Measurements from ENCODE around the gene SMC6. TPM values are rescaled to one million over a fixed set of nuclear protein-coding genes. Genes with fewer than 3 reads are reported as not detected.

SMC6 gene
- total RNA-seq, 2 experiments from 2014 or later, result 19.7 to 19.9 TPM

DNA sequence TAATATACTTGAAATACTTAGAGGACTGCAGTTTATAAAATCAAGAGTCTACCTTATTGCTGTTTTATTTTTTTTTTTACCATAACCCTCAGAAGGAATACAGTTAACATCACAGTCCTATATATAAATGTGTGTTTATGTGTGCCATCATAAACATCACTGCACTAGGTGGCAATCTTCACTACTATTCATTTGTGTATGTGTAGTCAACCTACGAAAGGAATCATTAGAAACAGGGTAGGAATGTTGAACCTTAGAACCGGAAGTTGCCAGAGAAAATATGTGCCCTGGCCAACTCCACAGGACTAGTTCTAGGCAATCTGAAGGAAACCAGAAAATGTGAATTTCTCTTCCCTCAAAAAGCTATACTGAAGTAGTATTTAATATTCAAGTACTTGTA lies 3.7 kb upstream of the SMC6 start:
- TF ChIP-seq, protein P1, sequence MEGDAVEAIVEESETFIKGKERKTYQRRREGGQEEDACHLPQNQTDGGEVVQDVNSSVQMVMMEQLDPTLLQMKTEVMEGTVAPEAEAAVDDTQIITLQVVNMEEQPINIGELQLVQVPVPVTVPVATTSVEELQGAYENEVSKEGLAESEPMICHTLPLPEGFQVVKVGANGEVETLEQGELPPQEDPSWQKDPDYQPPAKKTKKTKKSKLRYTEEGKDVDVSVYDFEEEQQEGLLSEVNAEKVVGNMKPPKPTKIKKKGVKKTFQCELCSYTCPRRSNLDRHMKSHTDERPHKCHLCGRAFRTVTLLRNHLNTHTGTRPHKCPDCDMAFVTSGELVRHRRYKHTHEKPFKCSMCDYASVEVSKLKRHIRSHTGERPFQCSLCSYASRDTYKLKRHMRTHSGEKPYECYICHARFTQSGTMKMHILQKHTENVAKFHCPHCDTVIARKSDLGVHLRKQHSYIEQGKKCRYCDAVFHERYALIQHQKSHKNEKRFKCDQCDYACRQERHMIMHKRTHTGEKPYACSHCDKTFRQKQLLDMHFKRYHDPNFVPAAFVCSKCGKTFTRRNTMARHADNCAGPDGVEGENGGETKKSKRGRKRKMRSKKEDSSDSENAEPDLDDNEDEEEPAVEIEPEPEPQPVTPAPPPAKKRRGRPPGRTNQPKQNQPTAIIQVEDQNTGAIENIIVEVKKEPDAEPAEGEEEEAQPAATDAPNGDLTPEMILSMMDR (IDR thresholded peaks at IDR 0.05), result no peak
- H3K36me3 Mint-ChIP-seq (ENCODE audit: low read depth), result peaks cover 10% of the 10 kb centered on the region
- no peak for DNase-seq
- H3K27ac Mint-ChIP-seq, result no peak overlapping the region
- ChIA-PET CTCF (no interaction called here), POLR2A (no interaction called here)
- H3K9me3 Mint-ChIP-seq, result no peaks in the 10 kb centered on the region
- H3K4me1 Mint-ChIP-seq (ENCODE audit: low read depth), result peaks cover 12% of the 10 kb centered on the region
- H3K27me3 Mint-ChIP-seq, result no peaks in the 10 kb centered on the region
- no peak overlapping the region for H3K4me3 Mint-ChIP-seq
- ATAC-seq, result no peak
- intact Hi-C loops (cut with micrococcal nuclease), result no loop called here

DNA sequence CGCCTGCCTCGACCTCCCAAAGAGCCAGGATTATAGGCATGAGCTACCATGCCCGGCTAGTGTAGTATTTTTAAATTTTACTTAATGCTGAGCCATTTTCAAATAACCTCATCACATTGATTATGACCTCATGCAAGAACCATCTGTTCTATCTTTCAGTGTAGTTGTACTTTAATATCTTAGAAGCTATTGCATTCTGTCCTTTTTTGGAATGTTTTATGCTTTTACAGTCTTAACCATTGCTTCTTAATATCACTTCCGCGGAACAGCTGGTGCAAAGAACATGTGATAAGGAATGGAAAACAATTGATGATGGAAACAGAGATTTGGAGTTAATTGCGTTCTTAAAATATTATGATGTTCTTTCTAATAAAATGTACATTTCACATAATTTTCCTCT lies 3.1 kb upstream of the SMC6 start:
- ChIA-PET CTCF (no interaction called here), POLR2A (no interaction called here)
- intact Hi-C loops (cut with micrococcal nuclease), result no loop called here
- no peak overlapping the region for H3K4me3 Mint-ChIP-seq
- DNase-seq, result no peak
- H3K27ac Mint-ChIP-seq, result no peak overlapping the region
- no peaks in the 10 kb centered on the region for H3K9me3 Mint-ChIP-seq
- TF ChIP-seq, protein P1 (IDR thresholded peaks at IDR 0.05), result no peak
- peaks cover 18% of the 10 kb centered on the region for H3K4me1 Mint-ChIP-seq (ENCODE audit: low read depth)
- H3K27me3 Mint-ChIP-seq, result no peaks in the 10 kb centered on the region
- peaks cover 12% of the 10 kb centered on the region for H3K36me3 Mint-ChIP-seq (ENCODE audit: low read depth)
- no peak for ATAC-seq

- Mint-ChIP-seq H3K36me3 (ENCODE audit: low read depth) (peaks cover 9% of the 10 kb centered on the region), H3K27me3 (no peaks in the 10 kb centered on the region), H3K4me1 (ENCODE audit: low read depth) (peaks cover 28% of the 10 kb centered on the region), H3K27ac (peak overlapping the region; percentile 97), H3K4me3 (peak overlapping the region; percentile 97), H3K9me3 (no peaks in the 10 kb centered on the region)
- TF ChIP-seq, protein P1 (IDR thresholded peaks at IDR 0.05), result no peak
- POLR2A ChIA-PET, result no interaction called here
- CTCF ChIA-PET, result interaction anchor here (1.1 to 1.2 kb wide), 2 partner anchors 35 to 76 kb away, joined by 3 to 4 read pairs; no protein-coding TSS in a partner anchor
- ATAC-seq (no peak), DNase-seq (no peak)
- intact Hi-C loops (cut with micrococcal nuclease), result no loop called here
These were observed 1.3 kb upstream of the SMC6 start for GRCh38 chr2:17754773-17755425.

GRCh38 chr2:17752892-17753802 lies 463 bp downstream of the SMC6 start:
- peak; percentile 48 for DNase-seq
- peak; percentile 40 for ATAC-seq
- Mint-ChIP-seq H3K4me1 (ENCODE audit: low read depth) (peaks cover 26% of the 10 kb centered on the region), H3K4me3 (peak overlapping the region; percentile 97), H3K36me3 (ENCODE audit: low read depth) (peaks cover 9% of the 10 kb centered on the region), H3K27me3 (no peaks in the 10 kb centered on the region), H3K27ac (peak overlapping the region; percentile 74), H3K9me3 (no peaks in the 10 kb centered on the region)
- CTCF ChIA-PET, result interaction anchor here (0.6 to 1.1 kb wide), 2 partner anchors 22 to 80 kb away, joined by 3 read pairs; no protein-coding TSS in a partner anchor
- POLR2A ChIA-PET, result interaction anchor here (0.6 to 0.7 kb wide), 2 partner anchors 32 to 55 kb away, joined by 3 to 4 read pairs; no protein-coding TSS in a partner anchor
- TF ChIP-seq, protein P1 (IDR thresholded peaks at IDR 0.05), result no peak
- intact Hi-C loops (cut with micrococcal nuclease), result no loop called here

DNA sequence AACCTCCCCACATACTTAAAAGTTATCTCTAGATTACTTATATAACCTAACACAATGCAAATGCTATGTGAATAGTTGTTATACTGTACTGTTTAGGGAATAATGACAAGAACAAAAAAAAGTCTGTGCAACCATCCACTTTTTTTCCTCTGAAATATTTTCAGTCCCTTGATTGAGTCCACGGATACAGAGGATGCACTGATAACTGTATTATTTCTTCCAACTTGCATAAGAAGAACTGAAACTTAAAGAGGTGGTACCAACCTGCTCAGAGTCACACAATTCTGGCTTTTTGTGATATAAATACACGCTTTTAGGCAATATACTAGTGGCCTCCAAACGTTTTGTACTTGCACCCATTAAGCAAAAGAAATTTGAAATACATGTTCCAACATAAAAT lies 1.4 kb downstream of the SMC6 start:
- intact Hi-C loops (cut with micrococcal nuclease), result no loop called here
- ChIA-PET POLR2A (no interaction called here), CTCF (no interaction called here)
- H3K4me3 Mint-ChIP-seq, result peak overlapping the region; percentile 97
- peaks cover 9% of the 10 kb centered on the region for H3K36me3 Mint-ChIP-seq (ENCODE audit: low read depth)
- H3K4me1 Mint-ChIP-seq (ENCODE audit: low read depth), result peaks cover 32% of the 10 kb centered on the region
- H3K9me3 Mint-ChIP-seq, result no peaks in the 10 kb centered on the region
- no peak for ATAC-seq
- DNase-seq, result no peak
- TF ChIP-seq, protein P1 (IDR thresholded peaks at IDR 0.05), result no peak
- no peaks in the 10 kb centered on the region for H3K27me3 Mint-ChIP-seq
- no peak overlapping the region for H3K27ac Mint-ChIP-seq

Data from activated CD8-positive, alpha-beta T cell treated with anti-CD3 and anti-CD28 coated beads for 36 hours (primary cell).